Smooth muscle cell (in vitro differentiated cells): Measurements from ENCODE around the gene MEPCE. TPM values are rescaled to one million over a fixed set of nuclear protein-coding genes. Genes with fewer than 3 reads are reported as not detected.
"Not testable (repeated sequence)": the region's sequence is repeated elsewhere in the genome, so short reads cannot be mapped to it uniquely, and the experiment has no call there.

ENCODE experiments used
- DNase-seq: peaks from one replicate; lab custom pipeline; 2025; ENCODE audit not compliant: unreplicated experiment; lab: John Stamatoyannopoulos, UW
- H2AFZ ChIP-seq: fragments of 200-600 bp; sonication (generic); 2 replicates; pipeline ENCODE4 v1.6.0; 2016; ENCODE audit warnings: antibody characterized with exemption, low read depth, mild to moderate bottlenecking
- H3F3A ChIP-seq: fragments of 200-600 bp; sonication (generic); 2 replicates; pipeline ENCODE4 v1.6.0; 2017; ENCODE audit warnings: antibody characterized with exemption, low read depth
- H3K27ac ChIP-seq: fragments of 200-600 bp; sonication (generic); 2 replicates; pipeline ENCODE4 v1.5.1; 2016; ENCODE audit warnings: low read depth, mild to moderate bottlenecking
- H3K27me3 ChIP-seq: fragments of 200-600 bp; sonication (generic); 2 replicates; pipeline ENCODE4 v1.6.1; 2016; ENCODE audit warnings: low read depth, mild to moderate bottlenecking
- H3K36me3 ChIP-seq: fragments of 200-600 bp; sonication (generic); 2 replicates; pipeline ENCODE4 v1.5.1; 2016; ENCODE audit warnings: low read depth
- H3K4me1 ChIP-seq: fragments of 200-600 bp; sonication (generic); 2 replicates; pipeline ENCODE4 v1.5.1; 2016; ENCODE audit warnings: low read depth
- H3K4me2 ChIP-seq: fragments of 200-600 bp; sonication (generic); 2 replicates; pipeline ENCODE4 v1.6.0; 2016; ENCODE audit warnings: mild to moderate bottlenecking
- H3K4me3 ChIP-seq: fragments of 200-600 bp; sonication (generic); 2 replicates; pipeline ENCODE4 v1.5.1; 2016; ENCODE audit warnings: mild to moderate bottlenecking
- H3K79me2 ChIP-seq: fragments of 200-600 bp; sonication (generic); 2 replicates; pipeline ENCODE4 v1.6.0; 2016; ENCODE audit warnings: low read depth, mild to moderate bottlenecking
- H3K9ac ChIP-seq: fragments of 200-600 bp; sonication (generic); 2 replicates; pipeline ENCODE4 v1.6.0; 2016; ENCODE audit warnings: low read depth
- H3K9me3 ChIP-seq: fragments of 200-600 bp; sonication (generic); replicated peaks from 2 replicates; pipeline ENCODE4 v1.5.1; 2016; ENCODE audit warnings: low read depth
- H4K20me1 ChIP-seq: fragments of 200-600 bp; sonication (generic); 2 replicates; pipeline ENCODE4 v1.6.0; 2016; ENCODE audit warnings: low read depth
- WGBS: methylation state at CpG from one replicate; pipeline ENCODE4 v1.1.7; 2016; ENCODE audit warnings: low lambda C conversion rate; 5-methylcytosine and 5-hydroxymethylcytosine counted together
- polyA plus RNA-seq: library from polyadenylated mRNA; unstranded; fragments of >200 nt; fragmentation: Nextera tagmentation; extraction: Ambion mirVana; gene quantifications from 2 replicates; pipeline ENCODE4 v1.2.1, GENCODE V29; 2016
- total RNA-seq: library from RNA; depleted of rRNA; stranded (reverse); fragments of >200 nt; gene quantifications from 2 replicates; pipeline ENCODE4 v1.2.3, GENCODE V29; 2014
- TF ChIP-seq, protein P1 (sequence below): fragments of 200-600 bp; sonication (generic); IDR thresholded peaks from 2 replicates; pipeline ENCODE4 v1.5.1; 2017; ENCODE audit warnings: borderline replicate concordance, mild to moderate bottlenecking, antibody characterized with exemption; ENCODE audit not compliant: insufficient read depth, poor library complexity, severe bottlenecking

MEPCE gene
- total RNA-seq: 19.7 and 20.3 TPM in 2 replicates
- 14.8 and 14.9 TPM in 2 replicates for polyA plus RNA-seq

GRCh38 chr7:100429637-100430492 is at the start of gene MEPCE:
MEPCE (plus strand) TSS chr7:100429831; CDS start chr7:100430019, 188 bp downstream.
- Histone ChIP-seq H2AFZ (no peak within 1 kb of the TSS), H3K36me3 (no peaks in the 10 kb centered on the region), H3K27me3 (no peaks in the 10 kb centered on the region), H3F3A (peaks cover 9% of the 10 kb centered on the region), H3K9ac (peak within 1 kb of the TSS; percentile 98), H4K20me1 (peaks cover 19% of the 10 kb centered on the region), H3K4me3 (peak within 1 kb of the TSS; percentile 71), H3K4me1 (peaks cover 20% of the 10 kb centered on the region), H3K79me2 (peaks cover 32% of the 10 kb centered on the region), H3K9me3 (no peaks in the 10 kb centered on the region), H3K27ac (peak within 1 kb of the TSS; percentile 99), H3K4me2 (peak within 1 kb of the TSS; percentile 87)
- DNase-seq: peak; percentile 98
- TF ChIP-seq, protein P1, sequence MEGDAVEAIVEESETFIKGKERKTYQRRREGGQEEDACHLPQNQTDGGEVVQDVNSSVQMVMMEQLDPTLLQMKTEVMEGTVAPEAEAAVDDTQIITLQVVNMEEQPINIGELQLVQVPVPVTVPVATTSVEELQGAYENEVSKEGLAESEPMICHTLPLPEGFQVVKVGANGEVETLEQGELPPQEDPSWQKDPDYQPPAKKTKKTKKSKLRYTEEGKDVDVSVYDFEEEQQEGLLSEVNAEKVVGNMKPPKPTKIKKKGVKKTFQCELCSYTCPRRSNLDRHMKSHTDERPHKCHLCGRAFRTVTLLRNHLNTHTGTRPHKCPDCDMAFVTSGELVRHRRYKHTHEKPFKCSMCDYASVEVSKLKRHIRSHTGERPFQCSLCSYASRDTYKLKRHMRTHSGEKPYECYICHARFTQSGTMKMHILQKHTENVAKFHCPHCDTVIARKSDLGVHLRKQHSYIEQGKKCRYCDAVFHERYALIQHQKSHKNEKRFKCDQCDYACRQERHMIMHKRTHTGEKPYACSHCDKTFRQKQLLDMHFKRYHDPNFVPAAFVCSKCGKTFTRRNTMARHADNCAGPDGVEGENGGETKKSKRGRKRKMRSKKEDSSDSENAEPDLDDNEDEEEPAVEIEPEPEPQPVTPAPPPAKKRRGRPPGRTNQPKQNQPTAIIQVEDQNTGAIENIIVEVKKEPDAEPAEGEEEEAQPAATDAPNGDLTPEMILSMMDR: no peak
- WGBS: 1% methylated on average over 66 of the region's 95 CpGs

DNA sequence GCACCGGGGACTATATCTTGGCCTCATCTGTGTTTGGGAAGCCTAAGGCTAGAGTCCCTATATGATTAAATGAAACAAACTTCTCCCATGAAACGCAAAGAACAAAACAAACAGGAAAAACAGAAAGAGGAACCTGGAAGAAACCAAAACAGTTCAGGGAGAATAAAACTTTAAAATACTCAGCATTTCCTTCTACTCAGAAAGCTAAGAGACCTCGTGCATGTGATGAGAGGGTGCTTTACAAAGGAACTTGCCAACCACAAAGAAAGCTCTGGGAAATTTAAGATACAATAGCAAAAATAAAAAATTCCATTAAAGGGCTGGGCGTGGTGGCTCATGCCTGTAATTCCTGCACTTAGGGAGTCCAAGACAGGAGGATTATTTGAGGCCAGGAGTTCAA is 49.4 kb upstream of the MEPCE start:
- Histone ChIP-seq H3K27ac (no peak overlapping the region), H3K4me1 (no peaks in the 10 kb centered on the region), H3K27me3 (no peaks in the 10 kb centered on the region), H3K9me3 (no peaks in the 10 kb centered on the region), H3F3A (no peaks in the 10 kb centered on the region), H3K79me2 (no peaks in the 10 kb centered on the region), H3K9ac (no peak overlapping the region), H3K4me3 (no peak overlapping the region), H3K36me3 (no peaks in the 10 kb centered on the region), H4K20me1 (no peaks in the 10 kb centered on the region), H3K4me2 (no peak overlapping the region), H2AFZ (no peak overlapping the region)
- 85% methylated on average over 4 of the region's 4 CpGs for WGBS
- no peak for DNase-seq
- TF ChIP-seq, protein P1: no peak

- not testable (repeated sequence) for H3K27ac ChIP-seq, H2AFZ ChIP-seq, H4K20me1 ChIP-seq, H3K9ac ChIP-seq, H3K9me3 ChIP-seq, H3K4me1 ChIP-seq, H3K36me3 ChIP-seq, DNase-seq, H3K27me3 ChIP-seq, H3K4me3 ChIP-seq, H3K79me2 ChIP-seq, H3K4me2 ChIP-seq, H3F3A ChIP-seq
- 81% methylated on average over 41 of the region's 49 CpGs for WGBS
Observed at GRCh38 chr7:100381531-100382233, 47.9 kb upstream of the MEPCE start.

DNA sequence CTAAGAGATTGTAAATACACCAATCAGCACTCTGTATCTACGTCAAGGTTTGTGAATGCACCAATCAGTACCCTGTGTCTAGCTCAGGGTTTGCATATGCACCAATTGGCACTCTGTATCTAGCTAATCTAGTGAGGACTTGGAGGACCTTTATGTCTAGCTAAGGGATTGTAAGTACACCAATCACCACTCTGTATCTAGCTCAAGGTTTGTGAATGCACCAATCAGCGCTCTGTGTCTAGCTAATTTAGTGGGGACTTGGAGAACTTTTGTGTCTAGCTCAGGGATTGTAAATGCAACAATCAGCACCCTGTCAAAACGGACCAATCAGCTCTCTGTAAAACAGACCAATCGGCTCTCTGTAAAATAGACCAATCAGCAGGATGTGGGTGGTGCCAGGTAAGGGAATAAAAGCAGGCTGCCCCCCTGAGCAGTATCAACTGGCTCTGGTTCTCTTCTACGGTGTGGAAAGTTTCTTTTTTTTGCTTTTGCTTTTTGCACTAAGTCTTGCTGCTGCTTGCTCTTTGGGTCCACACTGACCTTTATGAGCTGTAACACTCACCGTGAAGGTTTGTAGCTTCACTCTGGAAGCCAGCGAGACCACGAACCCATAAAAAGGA is 47.3 kb upstream of the MEPCE start:
- not testable (repeated sequence) for H2AFZ ChIP-seq, H3K4me2 ChIP-seq, H3K9ac ChIP-seq, H3K4me1 ChIP-seq, H3K4me3 ChIP-seq, H3F3A ChIP-seq, H3K9me3 ChIP-seq, H4K20me1 ChIP-seq, H3K79me2 ChIP-seq, DNase-seq, H3K27ac ChIP-seq, H3K36me3 ChIP-seq, H3K27me3 ChIP-seq
- WGBS: 92% methylated on average over 8 of the region's 8 CpGs
